Measurements from ENCODE around the gene SLC15A1.

- peak; percentile 89 for TF ChIP-seq CTCF (IDR thresholded peaks at IDR 0.05; ENCODE audit: low read depth, low read length)
- no peak for TF ChIP-seq POLR2A (IDR thresholded peaks at IDR 0.05; ENCODE audit: extremely low read depth, insufficient read length)
- no peak for TF ChIP-seq MYC (IDR thresholded peaks at IDR 0.05; ENCODE audit: low read depth, low read length)
Observed at GRCh38 chr13:98653463-98653985, 98.9 kb downstream of the SLC15A1 start.
